ENCODE results near the gene FNBP1.

- TF ChIP-seq CTCF (IDR thresholded peaks at IDR 0.05), result no peak
- TF ChIP-seq POLR2A (IDR thresholded peaks at IDR 0.05), result no peak
These were observed 55.0 kb downstream of the FNBP1 start for GRCh38 chr9:129987941-129988340.

All from lower leg skin (tissue), 3 donors.